Hindlimb muscle (tissue), 1 donor: ENCODE data around the gene CAT. TPM values are rescaled to one million over a fixed set of nuclear protein-coding genes. Genes with fewer than 3 reads are reported as not detected.

Experiments
- DNase-seq: peaks from one replicate; pipeline ENCODE4 v3.0.0-alpha.2; 2013
- polyA plus RNA-seq: library from polyadenylated mRNA; unstranded; fragments of 120-200 nt; gene quantifications from one replicate; pipeline ENCODE4 v1.2.1, GENCODE V29; 2013; ENCODE audit not compliant: insufficient read length

CAT gene
- polyA plus RNA-seq, 1 donor: 75.8 TPM

GRCh38 chr11:34499719-34500500, 61.2 kb downstream of the CAT start:
- DNase-seq: no peak

GRCh38 chr11:34501500-34501899, 62.8 kb downstream of the CAT start:
- peak; percentile 65 for DNase-seq

DNA sequence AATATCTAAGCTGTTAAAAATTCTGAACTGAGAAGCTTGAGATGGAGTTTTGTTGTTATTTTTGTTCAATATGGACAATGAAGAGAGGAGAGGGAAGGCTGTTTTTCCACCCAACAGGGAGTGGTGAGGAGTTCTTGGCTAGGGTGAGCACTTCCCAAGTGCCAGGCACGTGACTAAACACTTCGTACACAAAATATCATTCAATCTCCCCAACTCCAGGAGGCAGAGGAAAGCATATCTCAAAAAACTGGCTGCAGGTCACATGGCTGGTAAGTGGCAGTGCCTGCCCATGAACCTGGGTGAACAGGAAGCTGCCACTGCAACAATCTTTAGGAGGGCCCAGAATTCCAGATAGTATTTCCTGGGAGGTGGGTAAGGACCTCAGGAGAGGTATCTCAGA, 63.2 kb downstream of the CAT start:
- DNase-seq: no peak

DNA sequence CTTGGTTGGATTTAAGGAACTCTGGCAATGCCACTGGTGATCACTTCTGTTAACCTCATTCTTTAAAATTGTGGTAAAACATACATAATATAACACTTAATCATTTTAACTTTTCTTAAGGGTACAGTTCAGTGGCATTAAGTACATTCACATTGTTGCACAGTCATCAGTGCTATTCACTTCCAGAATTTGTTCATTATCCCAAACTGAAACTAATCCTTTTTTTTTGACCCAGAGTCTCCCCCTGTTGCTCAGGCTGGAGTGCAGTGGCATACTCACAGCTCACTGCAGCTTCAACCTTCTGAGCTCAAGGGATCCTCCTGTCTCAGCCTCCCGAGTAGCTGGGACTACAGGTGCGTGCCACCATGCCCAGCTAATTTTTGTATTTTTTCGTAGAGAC, 64.2 kb downstream of the CAT start:
- DNase-seq: no peak

DNA sequence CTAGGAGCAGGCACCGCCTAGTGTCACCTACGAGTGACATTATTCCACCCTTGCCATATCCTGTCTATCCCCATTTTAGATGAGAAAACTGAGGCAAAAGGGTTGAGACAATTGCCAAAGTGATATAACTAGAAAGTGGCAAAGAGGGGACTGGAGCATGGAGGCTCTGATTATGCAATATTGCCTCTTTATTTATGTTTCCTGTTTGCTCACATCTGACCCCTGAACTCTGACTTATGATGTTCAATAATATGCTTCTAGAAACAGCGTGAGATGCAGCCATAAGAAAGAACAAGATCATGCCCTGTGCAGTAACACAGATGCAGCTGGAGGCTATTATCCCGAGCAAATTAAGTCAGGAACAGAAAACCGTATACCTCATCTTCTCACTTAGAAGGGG, 67.1 kb downstream of the CAT start:
- no peak for DNase-seq

DNA sequence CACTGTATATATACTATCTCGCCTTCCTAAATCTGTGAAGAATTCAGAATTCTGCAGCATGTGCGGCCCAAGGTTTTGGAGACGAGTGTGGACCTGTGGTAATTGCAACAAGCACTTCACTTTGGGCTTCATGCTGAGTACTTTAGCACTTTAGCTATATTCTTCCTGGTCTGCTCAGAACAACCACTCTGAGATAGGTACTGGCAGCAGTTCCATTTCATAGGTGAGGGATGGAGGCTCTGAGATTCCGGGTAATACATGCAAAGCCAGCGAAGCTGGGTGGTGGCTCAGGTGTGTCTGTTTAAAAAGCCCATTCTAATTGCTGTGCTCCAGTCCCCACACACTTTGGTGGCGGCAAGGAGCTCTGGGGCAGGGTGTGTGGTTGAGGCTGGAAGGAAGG, 68.4 kb downstream of the CAT start:
- DNase-seq: no peak

- DNase-seq: no peak
Measured at GRCh38 chr11:34507610-34508009, 68.9 kb downstream of the CAT start.

- DNase-seq: no peak
Measured at GRCh38 chr11:34508524-34508923, 69.8 kb downstream of the CAT start.

GRCh38 chr11:34509336-34509876, 70.7 kb downstream of the CAT start:
- DNase-seq: no peak

DNA sequence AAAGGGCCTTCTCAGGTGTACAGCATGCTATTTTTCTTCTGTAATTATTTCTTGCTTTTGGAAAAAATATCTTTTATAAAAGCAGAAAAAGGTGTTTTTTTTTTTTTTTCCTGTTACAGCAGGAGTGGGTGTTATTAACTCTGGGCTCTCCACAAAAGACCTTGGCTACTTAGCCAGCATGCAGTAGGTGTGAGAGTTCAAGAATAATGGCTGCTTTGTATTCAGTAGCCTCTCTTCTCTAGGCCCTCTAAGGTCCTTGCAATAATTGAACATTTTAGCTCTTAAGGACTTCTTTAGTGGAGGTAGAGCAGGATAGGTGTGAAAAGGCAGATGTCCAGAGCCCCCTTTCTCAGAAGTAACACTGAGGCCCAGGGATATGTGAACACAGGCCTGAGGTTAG, 71.5 kb downstream of the CAT start:
- no peak for DNase-seq

DNA sequence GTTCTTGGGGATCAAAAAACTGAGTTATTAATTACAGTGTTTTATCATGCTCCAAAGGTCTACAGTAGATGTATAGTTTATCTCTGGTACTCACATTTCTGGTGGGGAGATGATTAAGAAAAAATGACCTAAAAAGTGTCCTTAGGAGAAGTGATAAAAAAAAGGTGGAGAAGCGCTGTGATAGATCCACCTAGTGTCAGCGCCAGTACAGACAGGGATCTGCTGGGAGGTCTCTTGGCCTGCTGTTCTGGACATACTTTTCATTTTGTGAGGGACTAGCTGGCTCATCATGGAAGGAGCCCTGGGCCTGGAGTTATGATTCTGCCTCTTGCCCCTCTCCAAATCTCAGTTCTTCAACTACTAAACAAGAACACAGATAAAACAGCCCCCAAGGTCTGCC, 71.9 kb downstream of the CAT start:
- no peak for DNase-seq

- DNase-seq: no peak
Measured at GRCh38 chr11:34512840-34513681, 74.3 kb downstream of the CAT start.

GRCh38 chr11:34513682-34514449, 75.1 kb downstream of the CAT start, which contains the start of gene ELF5:
Gene ELF5 (minus strand): TSS chr11:34513794. CDS start chr11:34505749, 8,045 bp downstream.
- DNase-seq: no peak

DNA sequence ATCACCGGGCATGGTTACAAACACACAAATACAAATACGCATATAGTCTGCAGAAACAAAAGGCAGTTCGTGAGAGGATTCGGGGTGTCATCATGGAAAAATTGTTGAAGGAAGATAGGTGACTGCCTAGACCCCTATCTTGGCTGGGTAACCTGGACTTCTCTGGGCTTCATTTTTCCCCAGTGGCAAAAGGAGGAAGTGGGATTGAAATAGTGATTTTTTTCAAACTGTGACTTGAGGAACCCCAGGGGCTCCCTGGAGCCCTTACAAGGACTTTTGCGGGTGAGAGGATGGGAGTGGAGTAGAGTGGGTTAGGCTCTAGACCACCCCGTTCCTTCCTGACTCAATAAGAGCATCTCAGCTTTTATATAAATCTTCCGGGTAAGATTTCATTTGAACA, 75.9 kb downstream of the CAT start:
- no peak for DNase-seq

DNA sequence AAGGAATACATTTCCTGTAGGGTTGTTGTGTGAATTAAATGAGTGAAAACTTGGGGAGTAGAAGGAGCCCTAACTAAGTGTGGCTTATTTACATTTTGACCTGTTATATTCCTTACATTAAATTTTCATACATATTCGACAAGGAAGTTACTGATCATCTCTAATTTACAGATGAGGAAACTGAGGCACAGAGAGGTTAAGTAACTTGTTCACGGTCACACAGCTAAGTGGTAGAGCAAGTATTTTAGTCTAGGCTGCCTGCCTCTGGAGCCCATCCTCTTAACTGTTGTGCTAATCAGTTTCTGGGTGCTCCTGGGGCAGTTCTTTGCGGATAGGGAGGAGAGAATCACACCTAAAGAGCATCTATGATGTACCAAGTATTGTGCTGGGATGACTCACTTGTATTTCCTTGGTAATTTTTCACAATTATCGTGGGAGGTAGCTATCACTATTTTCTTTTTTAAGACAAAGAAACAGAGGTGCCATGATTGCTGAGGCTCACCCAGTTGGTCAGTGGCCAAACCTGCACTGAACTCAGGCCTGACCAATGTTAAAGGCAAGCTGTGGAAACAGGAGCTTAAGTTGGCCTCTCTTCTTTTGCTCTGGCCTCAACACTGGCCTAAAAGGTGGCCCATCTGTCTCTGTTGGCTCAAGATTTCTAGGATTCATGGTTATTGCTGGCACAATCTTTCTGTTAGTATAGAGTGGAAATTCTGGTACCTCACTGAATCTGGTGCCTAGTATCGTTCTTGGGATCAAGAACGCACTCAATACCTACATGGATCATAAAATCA, 77.7 kb downstream of the CAT start:
- no peak for DNase-seq

DNA sequence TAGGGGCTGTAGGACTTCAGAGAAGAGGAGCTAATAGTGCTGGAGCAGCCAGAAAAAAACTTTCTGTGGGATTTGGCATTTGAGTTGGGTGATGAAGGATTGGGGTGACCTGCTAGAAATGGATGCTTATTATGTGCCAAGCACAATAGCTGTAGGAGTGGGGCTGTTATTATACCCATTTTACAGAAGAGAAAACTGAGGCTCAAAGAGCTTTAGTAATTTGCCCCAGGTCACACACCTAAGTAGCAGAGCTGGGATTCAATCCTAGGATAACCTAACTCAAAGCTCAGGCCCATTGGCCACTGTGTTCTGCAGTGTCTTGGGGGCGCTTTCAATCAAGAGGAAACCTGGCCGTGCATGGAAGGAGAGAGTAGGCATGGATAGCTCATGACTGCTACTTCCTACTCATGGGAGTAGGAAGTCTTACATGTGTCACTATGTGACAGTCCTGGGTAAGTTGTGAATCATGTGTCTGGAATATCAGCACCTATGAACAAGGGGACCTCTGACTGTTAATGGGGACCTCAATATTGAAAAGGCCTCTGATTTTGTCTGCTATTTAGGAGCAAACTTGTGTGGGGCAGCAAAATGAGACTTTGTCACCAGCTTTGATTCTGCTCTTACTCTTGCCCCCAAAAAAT, 81.0 kb downstream of the CAT start:
- DNase-seq: no peak

DNA sequence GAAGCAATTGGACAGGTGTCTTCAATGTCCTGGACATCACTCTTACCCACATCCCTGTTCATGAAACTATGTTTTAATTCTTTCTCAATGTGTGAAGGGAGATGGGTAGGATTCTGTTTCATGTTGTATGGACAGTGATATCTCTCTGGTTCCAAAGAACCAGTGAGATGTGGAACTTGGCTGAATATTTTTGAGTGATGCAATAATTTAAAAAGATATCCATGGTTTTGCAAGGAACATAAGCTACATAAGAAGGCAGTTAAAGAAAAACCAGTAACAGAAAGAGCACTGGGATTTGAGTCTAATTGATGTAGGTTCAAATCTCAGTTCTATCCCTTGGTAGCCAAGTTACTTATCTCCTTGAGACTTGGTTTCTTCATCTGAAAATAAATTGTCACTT, 82.5 kb downstream of the CAT start:
- no peak for DNase-seq
